ENCODE data around the gene NHLH1.

GRCh38 chr1:160363010-160363409 lies 3.9 kb upstream of the NHLH1 start:
- TF ChIP-seq CTCF (IDR thresholded peaks at IDR 0.05; ENCODE audit: insufficient read depth, low read length, poor library complexity, severe bottlenecking), result no peak
- TF ChIP-seq EZH2phosphoT487 (conservative IDR thresholded peaks at IDR 0.05; ENCODE audit: low read length), result no peak

All from SU-DHL-6 (cell line).